ENCODE results near the gene ENDOV. TPM values are rescaled to one million over a fixed set of nuclear protein-coding genes. Genes with fewer than 3 reads are reported as not detected.

The ENDOV gene
- total RNA-seq, 2 donors from 2014 or later, result 8.8 to 13.0 TPM

GRCh38 chr17:80432961-80433550 is 18.1 kb downstream of the ENDOV start:
- H3K36me3 Mint-ChIP-seq, result no peaks in the 10 kb centered on the region
- ATAC-seq (no peak), DNase-seq (ENCODE audit: low spot score in 2 of 2) (no peak)
- no peak overlapping the region for H3K27ac Mint-ChIP-seq
- H3K9me3 Mint-ChIP-seq, result no peaks in the 10 kb centered on the region

GRCh38 chr17:80433916-80434666 is 19.1 kb downstream of the ENDOV start:
- DNase-seq (ENCODE audit: low spot score in 2 of 2), result no peak
- no peak for ATAC-seq
- H3K9me3 Mint-ChIP-seq, result no peaks in the 10 kb centered on the region
- H3K36me3 Mint-ChIP-seq, result no peaks in the 10 kb centered on the region
- H3K27ac Mint-ChIP-seq, result peak overlapping the region in 1 of 2 donors; percentile 50

GRCh38 chr17:80437532-80437931 is 22.6 kb downstream of the ENDOV start:
- Mint-ChIP-seq H3K9me3 (no peaks in the 10 kb centered on the region), H3K36me3 (no peaks in the 10 kb centered on the region), H3K27ac (no peak overlapping the region)
- DNase-seq (ENCODE audit: low spot score in 2 of 2) (no peak), ATAC-seq (no peak)

GRCh38 chr17:80438806-80439205 is 23.8 kb downstream of the ENDOV start:
- H3K36me3 Mint-ChIP-seq, result no peaks in the 10 kb centered on the region
- no peak for ATAC-seq
- H3K27ac Mint-ChIP-seq, result no peak overlapping the region
- no peaks in the 10 kb centered on the region for H3K9me3 Mint-ChIP-seq
- DNase-seq (ENCODE audit: low spot score in 2 of 2), result no peak

GRCh38 chr17:80439499-80439898 is 24.5 kb downstream of the ENDOV start:
- H3K9me3 Mint-ChIP-seq, result no peaks in the 10 kb centered on the region
- DNase-seq (ENCODE audit: low spot score in 2 of 2) (no peak), ATAC-seq (no peak)
- H3K27ac Mint-ChIP-seq, result no peak overlapping the region
- no peaks in the 10 kb centered on the region for H3K36me3 Mint-ChIP-seq

GRCh38 chr17:80441133-80441578 is 26.2 kb downstream of the ENDOV start:
- no peaks in the 10 kb centered on the region for H3K36me3 Mint-ChIP-seq
- DNase-seq (ENCODE audit: low spot score in 2 of 2) (peak in 1 of 2 donors; percentile 66), ATAC-seq (peak in 1 of 2 donors; percentile 71)
- no peak overlapping the region for H3K27ac Mint-ChIP-seq
- H3K9me3 Mint-ChIP-seq, result no peaks in the 10 kb centered on the region

GRCh38 chr17:80441598-80442322 is 26.8 kb downstream of the ENDOV start:
- DNase-seq (ENCODE audit: low spot score in 2 of 2) (no peak), ATAC-seq (no peak)
- H3K27ac Mint-ChIP-seq, result no peak overlapping the region
- no peaks in the 10 kb centered on the region for H3K9me3 Mint-ChIP-seq
- no peaks in the 10 kb centered on the region for H3K36me3 Mint-ChIP-seq

- ATAC-seq (no peak), DNase-seq (ENCODE audit: low spot score in 2 of 2) (no peak)
- no peak overlapping the region for H3K27ac Mint-ChIP-seq
- no peaks in the 10 kb centered on the region for H3K9me3 Mint-ChIP-seq
- no peaks in the 10 kb centered on the region for H3K36me3 Mint-ChIP-seq
Measured at GRCh38 chr17:80442323-80442659, 27.3 kb downstream of the ENDOV start.

GRCh38 chr17:80442764-80443163 is 27.8 kb downstream of the ENDOV start:
- Mint-ChIP-seq H3K9me3 (no peaks in the 10 kb centered on the region), H3K36me3 (no peaks in the 10 kb centered on the region), H3K27ac (no peak overlapping the region)
- no peak for ATAC-seq
- DNase-seq (ENCODE audit: low spot score in 2 of 2), result no peak

GRCh38 chr17:80443498-80443897 is 28.5 kb downstream of the ENDOV start:
- Mint-ChIP-seq H3K9me3 (no peaks in the 10 kb centered on the region), H3K36me3 (no peaks in the 10 kb centered on the region), H3K27ac (no peak overlapping the region)
- ATAC-seq (no peak), DNase-seq (ENCODE audit: low spot score in 2 of 2) (no peak)

GRCh38 chr17:80443916-80444643 is 29.1 kb downstream of the ENDOV start:
- no peak overlapping the region for H3K27ac Mint-ChIP-seq
- DNase-seq (ENCODE audit: low spot score in 2 of 2), result no peak
- H3K9me3 Mint-ChIP-seq, result no peaks in the 10 kb centered on the region
- no peak for ATAC-seq
- H3K36me3 Mint-ChIP-seq, result no peaks in the 10 kb centered on the region

GRCh38 chr17:80444644-80444979 is 29.6 kb downstream of the ENDOV start:
- DNase-seq (ENCODE audit: low spot score in 2 of 2) (no peak), ATAC-seq (no peak)
- Mint-ChIP-seq H3K36me3 (no peaks in the 10 kb centered on the region), H3K9me3 (no peaks in the 10 kb centered on the region), H3K27ac (no peak overlapping the region)

- DNase-seq (ENCODE audit: low spot score in 2 of 2) (no peak), ATAC-seq (no peak)
- no peaks in the 10 kb centered on the region for H3K36me3 Mint-ChIP-seq
- H3K9me3 Mint-ChIP-seq, result no peaks in the 10 kb centered on the region
- no peak overlapping the region for H3K27ac Mint-ChIP-seq
Measured at GRCh38 chr17:80445007-80445725, 30.2 kb downstream of the ENDOV start.

GRCh38 chr17:80445726-80446110 is 30.8 kb downstream of the ENDOV start:
- DNase-seq (ENCODE audit: low spot score in 2 of 2) (no peak), ATAC-seq (no peak)
- Mint-ChIP-seq H3K27ac (no peak overlapping the region), H3K9me3 (no peaks in the 10 kb centered on the region), H3K36me3 (no peaks in the 10 kb centered on the region)

- no peaks in the 10 kb centered on the region for H3K9me3 Mint-ChIP-seq
- ATAC-seq (no peak), DNase-seq (ENCODE audit: low spot score in 2 of 2) (no peak)
- no peaks in the 10 kb centered on the region for H3K36me3 Mint-ChIP-seq
- H3K27ac Mint-ChIP-seq, result no peak overlapping the region
Measured at GRCh38 chr17:80446645-80447405, 31.9 kb downstream of the ENDOV start.

- no peaks in the 10 kb centered on the region for H3K9me3 Mint-ChIP-seq
- H3K27ac Mint-ChIP-seq, result peak overlapping the region in 1 of 2 donors; percentile 70
Measured at GRCh38 chr17:80447790-80448189, 32.8 kb downstream of the ENDOV start.

More at GRCh38 chr17:80447790-80448189, 32.8 kb downstream of the ENDOV start:
- DNase-seq (ENCODE audit: low spot score in 2 of 2) (no peak), ATAC-seq (peak in 1 of 2 donors; percentile 14)
- no peaks in the 10 kb centered on the region for H3K36me3 Mint-ChIP-seq

All from activated naive CD4-positive, alpha-beta T cell treated with anti-CD3 and anti-CD28 coated beads, Interleukin-2, amount 50 U/mL, for 72 hours (primary cell).